CD4-positive, alpha-beta T cell treated with Interleukin-17A for 4 hours (primary cell): Measurements from ENCODE around the gene C3orf80.
"Not testable (repeated sequence)": the region's sequence is repeated elsewhere in the genome, so short reads cannot be mapped to it uniquely, and the experiment has no call there.

Experiments
- DNase-seq: peaks from one replicate; pipeline ENCODE4 v3.0.0-alpha.2; 2020; ENCODE audit warnings: mixed read lengths

The C3orf80 gene

GRCh38 chr3:160225176-160226025 lies at the start of gene C3orf80:
TSS of gene C3orf80 (plus strand) at chr3:160225422. CDS start at chr3:160225636, 214 bp downstream.
- peak; percentile 48 for DNase-seq

GRCh38 chr3:160176923-160177322 lies 48.3 kb upstream of the C3orf80 start:
- no peak for DNase-seq

- DNase-seq: not testable (repeated sequence)
Measured at GRCh38 chr3:160178661-160179060, 46.6 kb upstream of the C3orf80 start.

GRCh38 chr3:160179403-160179802 lies 45.8 kb upstream of the C3orf80 start:
- not testable (repeated sequence) for DNase-seq

GRCh38 chr3:160179906-160180305 lies 45.3 kb upstream of the C3orf80 start:
- DNase-seq: no peak

- no peak for DNase-seq
Measured at GRCh38 chr3:160180581-160181216, 44.5 kb upstream of the C3orf80 start.

- no peak for DNase-seq
Measured at GRCh38 chr3:160183345-160184076, 41.7 kb upstream of the C3orf80 start.

GRCh38 chr3:160184655-160185054 lies 40.6 kb upstream of the C3orf80 start:
- DNase-seq: no peak

- no peak for DNase-seq
Measured at GRCh38 chr3:160185751-160186150, 39.5 kb upstream of the C3orf80 start.

- no peak for DNase-seq
Measured at GRCh38 chr3:160187288-160187687, 37.9 kb upstream of the C3orf80 start.

- no peak for DNase-seq
Measured at GRCh38 chr3:160192310-160193029, 32.8 kb upstream of the C3orf80 start.

GRCh38 chr3:160193644-160194192 lies 31.5 kb upstream of the C3orf80 start:
- no peak for DNase-seq

- DNase-seq: no peak
Measured at GRCh38 chr3:160194438-160194837, 30.8 kb upstream of the C3orf80 start.

GRCh38 chr3:160195106-160195505 lies 30.1 kb upstream of the C3orf80 start:
- DNase-seq: no peak

GRCh38 chr3:160196511-160197104 lies 28.6 kb upstream of the C3orf80 start:
- no peak for DNase-seq

GRCh38 chr3:160199108-160199507 lies 26.1 kb upstream of the C3orf80 start:
- DNase-seq: no peak

- no peak for DNase-seq
Measured at GRCh38 chr3:160200353-160200752, 24.9 kb upstream of the C3orf80 start.

- not testable (repeated sequence) for DNase-seq
Measured at GRCh38 chr3:160204396-160205011, 20.7 kb upstream of the C3orf80 start.

- no peak for DNase-seq
Measured at GRCh38 chr3:160205606-160206005, 19.6 kb upstream of the C3orf80 start.

- no peak for DNase-seq
Measured at GRCh38 chr3:160210341-160210740, 14.9 kb upstream of the C3orf80 start.

- no peak for DNase-seq
Measured at GRCh38 chr3:160210799-160211221, 14.4 kb upstream of the C3orf80 start.

GRCh38 chr3:160213191-160213590 lies 12.0 kb upstream of the C3orf80 start:
- no peak for DNase-seq
